H9 (cell line): ENCODE measurements around the gene PHTF1. TPM values are rescaled to one million over a fixed set of nuclear protein-coding genes. Genes with fewer than 3 reads are reported as not detected.

ENCODE experiments used
- DNase-seq: peaks from one replicate; pipeline ENCODE4 v3.0.0-alpha.2; 2017
- H2AFZ ChIP-seq: one replicate; pipeline ENCODE4 v1.6.1; 2013; ENCODE audit warnings: mild to moderate bottlenecking, low read length, control low read depth, moderate library complexity
- H2AK5ac ChIP-seq: 2 replicates; pipeline ENCODE4 v1.6.1; 2013; ENCODE audit warnings: low read length, control low read depth, mixed read lengths; ENCODE audit not compliant: insufficient read length
- H2BK120ac ChIP-seq: one replicate; pipeline ENCODE4 v1.6.1; 2013; ENCODE audit warnings: low read depth, mild to moderate bottlenecking, low read length, control low read depth, inconsistent platforms; ENCODE audit not compliant: poor library complexity, severe bottlenecking
- H2BK12ac ChIP-seq: 2 replicates; pipeline ENCODE4 v1.6.1; 2013; ENCODE audit warnings: low read length, control low read depth, mixed read lengths, low read depth; ENCODE audit not compliant: insufficient read length
- H2BK15ac ChIP-seq: 2 replicates; pipeline ENCODE4 v1.6.1; 2013; ENCODE audit warnings: low read depth, low read length, control low read depth
- H2BK20ac ChIP-seq: one replicate; pipeline ENCODE4 v1.6.1; 2013; ENCODE audit warnings: low read depth, mild to moderate bottlenecking, low read length, control low read depth, inconsistent platforms; ENCODE audit not compliant: poor library complexity, severe bottlenecking
- H2BK5ac ChIP-seq: 2 replicates; pipeline ENCODE4 v1.6.1; 2013; ENCODE audit warnings: low read length, control low read depth, mixed read lengths; ENCODE audit not compliant: insufficient read length
- H3K14ac ChIP-seq: 2 replicates; pipeline ENCODE4 v1.6.1; 2013; ENCODE audit warnings: low read length, control low read depth; ENCODE audit not compliant: insufficient read depth
- H3K18ac ChIP-seq: 2 replicates; pipeline ENCODE4 v1.6.1; 2013; ENCODE audit warnings: low read depth, mild to moderate bottlenecking, mixed read lengths, low read length, control low read depth; ENCODE audit not compliant: insufficient read length
- H3K23ac ChIP-seq: 2 replicates; pipeline ENCODE4 v1.6.1; 2013; ENCODE audit warnings: low read length, control low read depth, mixed read lengths, low read depth; ENCODE audit not compliant: insufficient read length
- H3K23me2 ChIP-seq: 2 replicates; pipeline ENCODE4 v1.6.1; 2013; ENCODE audit warnings: low read depth, mild to moderate bottlenecking, mixed read lengths, low read length, control low read depth; ENCODE audit not compliant: insufficient read length, poor library complexity, severe bottlenecking
- H3K27ac ChIP-seq: 2 replicates; pipeline ENCODE4 v1.5.1; 2013; ENCODE audit warnings: low read length, control low read depth, mixed read lengths, low read depth; ENCODE audit not compliant: insufficient read length
- H3K27me3 ChIP-seq: 2 replicates; pipeline ENCODE4 v1.6.1; 2013; ENCODE audit warnings: low read length, control low read depth, inconsistent platforms; ENCODE audit not compliant: insufficient read depth
- H3K4ac ChIP-seq: 2 replicates; pipeline ENCODE4 v1.6.1; 2013; ENCODE audit warnings: low read depth, mild to moderate bottlenecking, control low read depth, inconsistent platforms, low read length, moderate library complexity
- H3K4me1 ChIP-seq: 2 replicates; pipeline ENCODE4 v1.6.1; 2013; ENCODE audit warnings: low read length, control low read depth, inconsistent platforms; ENCODE audit not compliant: insufficient read depth
- H3K4me2 ChIP-seq: 2 replicates; pipeline ENCODE4 v1.6.1; 2013; ENCODE audit warnings: low read length, control low read depth, mixed read lengths; ENCODE audit not compliant: insufficient read length, insufficient read depth
- H3K56ac ChIP-seq: 2 replicates; pipeline ENCODE4 v1.6.1; 2013; ENCODE audit warnings: low read depth, mild to moderate bottlenecking, mixed read lengths, low read length, control low read depth; ENCODE audit not compliant: insufficient read length
- H3K79me1 ChIP-seq: 2 replicates; pipeline ENCODE4 v1.6.1; 2013; ENCODE audit warnings: low read depth, mild to moderate bottlenecking, moderate library complexity, low read length, control low read depth, inconsistent platforms; ENCODE audit not compliant: insufficient read depth, poor library complexity, severe bottlenecking
- H3K79me2 ChIP-seq: 2 replicates; pipeline ENCODE4 v1.6.1; 2013; ENCODE audit warnings: low read length, control low read depth, inconsistent platforms; ENCODE audit not compliant: insufficient read depth
- H3K9ac ChIP-seq: 2 replicates; pipeline ENCODE4 v1.6.1; 2013; ENCODE audit warnings: low read length, control low read depth, mixed read lengths; ENCODE audit not compliant: insufficient read length; ENCODE audit errors: extremely low read depth
- H3K9me3 ChIP-seq: one replicate; pipeline ENCODE4 v1.6.1; 2013; ENCODE audit warnings: low read depth, low read length, inconsistent platforms; ENCODE audit not compliant: control insufficient read depth
- H3T11ph ChIP-seq: one replicate; pipeline ENCODE4 v1.6.1; 2013; ENCODE audit warnings: mild to moderate bottlenecking, low read length, control low read depth, inconsistent platforms
- H4K20me1 ChIP-seq: one replicate; pipeline ENCODE4 v1.6.1; 2013; ENCODE audit not compliant: control insufficient read depth, insufficient read length, insufficient read depth
- H4K5ac ChIP-seq: 2 replicates; pipeline ENCODE4 v1.6.1; 2013; ENCODE audit warnings: low read depth, mild to moderate bottlenecking, mixed read lengths, low read length, control low read depth; ENCODE audit not compliant: insufficient read length
- H4K8ac ChIP-seq: replicated peaks from 2 replicates; pipeline ENCODE4 v1.6.1; 2013; ENCODE audit warnings: low read length, control low read depth, mixed read lengths, low read depth; ENCODE audit not compliant: insufficient read length
- H4K91ac ChIP-seq: 2 replicates; pipeline ENCODE4 v1.6.1; 2013; ENCODE audit warnings: low read depth, mild to moderate bottlenecking, moderate library complexity, mixed read lengths, low read length, control low read depth; ENCODE audit not compliant: insufficient read length
- H3K27ac Mint-ChIP-seq, 3 experiments: 2 replicates in 2 of 3; 3 replicates in 1 of 3; pipeline ENCODE4 v1.8.0; 2020 to 2021; ENCODE audit warnings: mixed read lengths in 3 of 3, mild to moderate bottlenecking in 1 of 3, moderate library complexity in 1 of 3
- H3K27me3 Mint-ChIP-seq: 2 replicates; pipeline ENCODE4 v1.8.0; 2021; ENCODE audit warnings: low read depth, mild to moderate bottlenecking, moderate library complexity, mixed read lengths
- H3K36me3 Mint-ChIP-seq, 3 experiments: 2 replicates in 2 of 3; 3 replicates in 1 of 3; pipeline ENCODE4 v1.8.0; 2020 to 2021; ENCODE audit warnings: low read depth in 3 of 3, mixed read lengths in 3 of 3; ENCODE audit not compliant: insufficient read depth in 1 of 3
- H3K4me1 Mint-ChIP-seq, 2 experiments: 2 replicates each; pipeline ENCODE4 v1.8.0; 2020; ENCODE audit warnings: mixed read lengths in 2 of 2
- H3K4me3 Mint-ChIP-seq, 2 experiments: 2 replicates in 1 of 2; 3 replicates in 1 of 2; pipeline ENCODE4 v1.8.0; 2020 to 2021; ENCODE audit warnings: mild to moderate bottlenecking in 2 of 2, mixed read lengths in 2 of 2, moderate library complexity in 1 of 2
- H3K9me3 Mint-ChIP-seq, 2 experiments: 2 replicates in 1 of 2; 3 replicates in 1 of 2; pipeline ENCODE4 v1.8.0; 2020; ENCODE audit warnings: mild to moderate bottlenecking in 2 of 2, mixed read lengths in 2 of 2, moderate library complexity in 1 of 2
- CTCF ChIP-seq: fragments of 200-600 bp; sonication (generic); conservative IDR thresholded peaks from 3 replicates; pipeline ENCODE4 v1.8.0; 2021; ENCODE audit warnings: antibody characterized with exemption, mild to moderate bottlenecking
- WGBS: extraction: QIAGEN DNeasy Blood & Tissue Kit; methylation state at CpG from one replicate; pipeline ENCODE4 v1.1.7; 2013; ENCODE audit warnings: missing lambda C conversion rate, low lambda C conversion rate, mixed read lengths; ENCODE audit not compliant: insufficient read length; ENCODE audit errors: extremely low coverage; 5-methylcytosine and 5-hydroxymethylcytosine counted together
- total RNA-seq: library from RNA; stranded (reverse); gene quantifications from 2 replicates; pipeline ENCODE4 v1.2.1, GENCODE V29; 2021

PHTF1 gene
- total RNA-seq, 1 experiment from 2014 or later: 28.4 TPM

GRCh38 chr1:113779542-113779941 is 20.3 kb upstream of the PHTF1 start:
- no peak overlapping the region for H3T11ph ChIP-seq
- no peak overlapping the region for H3K18ac ChIP-seq
- H4K8ac ChIP-seq: no peak overlapping the region
- H3K4me1 ChIP-seq: peaks cover 3% of the 10 kb centered on the region; the same call in 1 of the 2 replicates
- no peaks in the 10 kb centered on the region for H4K20me1 ChIP-seq
- DNase-seq: no peak
- no peak for TF ChIP-seq CTCF
- no peaks in the 10 kb centered on the region for H3K9me3 Mint-ChIP-seq
- no peaks in the 10 kb centered on the region for H3K27me3 ChIP-seq
- no peak overlapping the region for H3K4ac ChIP-seq
- no peak overlapping the region for H3K4me2 ChIP-seq
- no peak overlapping the region for H2BK120ac ChIP-seq
- no peak overlapping the region for H2BK5ac ChIP-seq
- H4K5ac ChIP-seq: no peak overlapping the region
- no peaks in the 10 kb centered on the region for H3K27me3 Mint-ChIP-seq
- H3K4me3 Mint-ChIP-seq: no peak overlapping the region
- H3K56ac ChIP-seq: no peak overlapping the region
- no CpG with 5 or more reads among the region's 6 CpGs for WGBS
- no peaks in the 10 kb centered on the region for H3K9me3 ChIP-seq
- H3K36me3 Mint-ChIP-seq: peaks cover 6 to 25% (median 21%) of the 10 kb centered on the region in 3 experiments; a peak in 5 of 7 replicates
- no peak overlapping the region for H2AFZ ChIP-seq
- H3K9ac ChIP-seq: no peak overlapping the region
- H2BK15ac ChIP-seq: no peak overlapping the region
- no peak overlapping the region for H4K91ac ChIP-seq
- no peaks in the 10 kb centered on the region for H3K23me2 ChIP-seq
- no peak overlapping the region for H3K23ac ChIP-seq
- no peak overlapping the region for H2AK5ac ChIP-seq
- H3K79me2 ChIP-seq: peaks cover under 1% of the 10 kb centered on the region; the same call in 1 of the 2 replicates
- peaks cover 6% of the 10 kb centered on the region for H3K79me1 ChIP-seq
- H3K27ac ChIP-seq: no peak overlapping the region
- H2BK20ac ChIP-seq: no peak overlapping the region
- no peak overlapping the region for H3K14ac ChIP-seq
- H3K4me1 Mint-ChIP-seq: peaks cover 5% of the 10 kb centered on the region in 2 experiments; a peak in 3 of 4 replicates
- peak overlapping the region in 1 of 3 experiments; percentile 45; a peak in 2 of 7 replicates for H3K27ac Mint-ChIP-seq
- H2BK12ac ChIP-seq: no peak overlapping the region
